CD4-positive, alpha-beta memory T cell (primary cell): ENCODE data around the gene MLF2. TPM values are rescaled to one million over a fixed set of nuclear protein-coding genes. Genes with fewer than 3 reads are reported as not detected.

Experiments used
- CTCF ChIA-PET: fragments of 350-600 bp; sonication (Branson Sonifier 250); formaldehyde crosslinking; loops from one replicate; lab custom pipeline; 2021; ENCODE audit warnings: inconsistent platforms; ENCODE audit not compliant: partially characterized antibody; lab: Charles Lee
- POLR2A ChIA-PET: fragments of 350-600 bp; sonication (Branson Sonifier 250); formaldehyde crosslinking; loops from one replicate; lab custom pipeline; 2021; ENCODE audit not compliant: partially characterized antibody; lab: Charles Lee
- DNase-seq, 5 donors: peaks; one replicate each; pipeline versions ENCODE4 v3.0.0 to v3.0.0-alpha.2; 2020 to 2022; ENCODE audit warnings: mixed read lengths in 1 of 5
- H3K27ac ChIP-seq: one replicate; pipeline ENCODE4 v1.7.0; 2013; ENCODE audit warnings: low read depth, low read length
- H3K27me3 ChIP-seq: 2 replicates; pipeline ENCODE4 v1.7.0; 2013; ENCODE audit warnings: mild to moderate bottlenecking, low read length, moderate library complexity; ENCODE audit not compliant: insufficient read depth
- H3K36me3 ChIP-seq: 2 replicates; pipeline ENCODE4 v1.7.0; 2013; ENCODE audit warnings: mild to moderate bottlenecking, low read length, moderate library complexity; ENCODE audit not compliant: insufficient read depth
- H3K4me1 ChIP-seq: 2 replicates; pipeline ENCODE4 v1.7.0; 2013; ENCODE audit warnings: mild to moderate bottlenecking, low read length, moderate library complexity; ENCODE audit not compliant: insufficient read depth
- H3K4me3 ChIP-seq, 2 donors: one replicate each; pipeline ENCODE4 v1.7.0; 2013; ENCODE audit warnings: low read length in 2 of 2, mild to moderate bottlenecking in 1 of 2
- H3K9me3 ChIP-seq, 2 donors: one replicate each; pipeline ENCODE4 v1.7.0; 2013; ENCODE audit warnings: low read length in 2 of 2, control low read depth in 1 of 2; ENCODE audit not compliant: control insufficient read depth in 1 of 2
- H3K27ac Mint-ChIP-seq, 7 donors: one replicate each; pipeline ENCODE4 v1.8.0; 2020 to 2021; ENCODE audit warnings: mixed read lengths in 7 of 7, mild to moderate bottlenecking in 6 of 7, inconsistent platforms in 3 of 7, moderate library complexity in 3 of 7
- H3K27me3 Mint-ChIP-seq, 2 donors: one replicate each; pipeline ENCODE4 v1.8.0; 2020 to 2021; ENCODE audit warnings: mixed read lengths in 2 of 2
- H3K36me3 Mint-ChIP-seq, 2 donors: one replicate each; pipeline ENCODE4 v1.8.0; 2020 to 2021; ENCODE audit warnings: mixed read lengths in 2 of 2, inconsistent platforms in 1 of 2, mild to moderate bottlenecking in 1 of 2
- H3K4me1 Mint-ChIP-seq, 4 donors: one replicate each; pipeline ENCODE4 v1.8.0; 2020 to 2021; ENCODE audit warnings: mixed read lengths in 4 of 4, mild to moderate bottlenecking in 1 of 4
- H3K4me3 Mint-ChIP-seq, 8 donors: one replicate each; pipeline ENCODE4 v1.8.0; 2020 to 2021; ENCODE audit warnings: mixed read lengths in 8 of 8, mild to moderate bottlenecking in 7 of 8, moderate library complexity in 6 of 8, inconsistent platforms in 3 of 8
- H3K9me3 Mint-ChIP-seq, 8 donors: one replicate each; pipeline ENCODE4 v1.8.0; 2020 to 2021; ENCODE audit warnings: mixed read lengths in 8 of 8, mild to moderate bottlenecking in 5 of 8, inconsistent platforms in 3 of 8, moderate library complexity in 1 of 8
- intact Hi-C: fragments of 100-400 bp; cut with micrococcal nuclease; formaldehyde crosslinking; loops from one replicate; pipeline ENCODE4 v1.15.1; 2023
- polyA plus RNA-seq, 2 donors: library from polyadenylated mRNA; unstranded; fragments of 300-500 nt; fragmentation: Illumina TruSeq; gene quantifications; one replicate each; pipeline ENCODE4 v1.2.3, GENCODE V29; 2021
- total RNA-seq, 2 experiments: library from RNA; stranded (reverse); gene quantifications; one replicate each; pipeline ENCODE4 v1.2.3, GENCODE V29; 2021

MLF2 gene
- total and polyA plus RNA-seq, 4 experiments from 2014 or later: 79.8 to 130 (median 95.7) TPM

- DNase-seq: no peak
- peaks cover 51% of the 10 kb centered on the region for H3K4me1 ChIP-seq
- POLR2A ChIA-PET: interaction anchor here (1.0 to 5.4 kb wide), 6 partner anchors 9 to 121 kb away, joined by 3 to 44 read pairs (median 6); partner anchors contain the start of genes CD4 and MLF2
- intact Hi-C loops: no loop called here
- peaks cover 25% of the 10 kb centered on the region for H3K27me3 ChIP-seq
- H3K36me3 Mint-ChIP-seq: peaks cover 0 to 1% of the 10 kb centered on the region in 2 donors
- H3K4me3 Mint-ChIP-seq: peak overlapping the region in 1 of 8 donors; percentile 87
- CTCF ChIA-PET: interaction anchor here (1.0 to 28.3 kb wide), 5 partner anchors 13 to 58 kb away, joined by 3 to 343 read pairs (median 64); partner anchors contain the start of genes CD4, GPR162, MLF2 and P3H3
- peak overlapping the region in 1 of 7 donors; percentile 14 for H3K27ac Mint-ChIP-seq
- H3K4me1 Mint-ChIP-seq: peaks cover 22 to 72% (median 47%) of the 10 kb centered on the region in 4 donors
- H3K27me3 Mint-ChIP-seq: peaks cover 13 to 47% of the 10 kb centered on the region in 2 donors
- H3K27ac ChIP-seq: no peak overlapping the region
- no peaks in the 10 kb centered on the region for H3K36me3 ChIP-seq
- peaks cover 0 to 2% (median 0%) of the 10 kb centered on the region in 8 donors for H3K9me3 Mint-ChIP-seq
- no peaks in the 10 kb centered on the region for H3K9me3 ChIP-seq
- H3K4me3 ChIP-seq: no peak overlapping the region
Observed at GRCh38 chr12:6770600-6770999, 17.7 kb upstream of the MLF2 start.

- Mint-ChIP-seq H3K36me3 (peaks cover 0 to 1% of the 10 kb centered on the region in 2 donors), H3K27ac (no peak overlapping the region), H3K27me3 (peaks cover 17 to 47% of the 10 kb centered on the region in 2 donors), H3K9me3 (peaks cover 0 to 4% (median 0%) of the 10 kb centered on the region in 8 donors), H3K4me1 (peaks cover 23 to 72% (median 47%) of the 10 kb centered on the region in 4 donors), H3K4me3 (peak overlapping the region in 1 of 8 donors; percentile 35)
- no peak overlapping the region for H3K27ac ChIP-seq
- peaks cover 30% of the 10 kb centered on the region for H3K27me3 ChIP-seq
- DNase-seq: no peak
- no peaks in the 10 kb centered on the region for H3K36me3 ChIP-seq
- CTCF ChIA-PET: interaction anchor here (1.0 to 28.3 kb wide), 5 partner anchors 8 to 58 kb away, joined by 4 to 343 read pairs (median 64); partner anchors contain the start of genes CD4, GPR162, MLF2 and P3H3
- no peak overlapping the region for H3K4me3 ChIP-seq
- POLR2A ChIA-PET: interaction anchor here (1.0 to 4.1 kb wide), 5 partner anchors 19 to 121 kb away, joined by 3 to 16 read pairs (median 4); partner anchors contain the start of gene CD4
- H3K4me1 ChIP-seq: peaks cover 55% of the 10 kb centered on the region
- intact Hi-C loops: no loop called here
- H3K9me3 ChIP-seq: no peaks in the 10 kb centered on the region
Observed at GRCh38 chr12:6770094-6770493, 17.2 kb upstream of the MLF2 start.

DNA sequence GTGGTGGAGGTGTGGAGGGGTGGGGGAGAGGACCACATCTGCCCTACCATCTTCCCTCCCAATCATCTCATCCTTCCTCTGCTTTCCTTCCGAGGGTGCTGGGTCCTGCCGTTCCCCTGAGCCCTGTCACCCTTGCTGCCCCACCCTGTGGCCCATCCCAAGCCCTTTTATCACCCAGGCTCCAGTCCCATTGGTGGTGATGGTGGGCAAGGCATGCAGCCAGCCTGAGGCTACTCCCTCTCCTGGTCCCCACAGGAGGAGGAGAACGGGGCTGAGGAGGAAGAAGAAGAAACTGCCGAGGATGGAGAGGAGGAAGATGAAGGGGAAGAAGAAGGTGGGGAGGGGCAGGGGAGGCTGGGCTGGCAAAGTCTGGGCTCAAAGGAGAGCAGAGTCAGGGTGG, 16.7 kb upstream of the MLF2 start:
- Histone ChIP-seq H3K27ac (no peak overlapping the region), H3K36me3 (no peaks in the 10 kb centered on the region), H3K4me1 (peaks cover 55% of the 10 kb centered on the region), H3K27me3 (peaks cover 31% of the 10 kb centered on the region), H3K4me3 (no peak overlapping the region), H3K9me3 (no peaks in the 10 kb centered on the region)
- H3K27me3 Mint-ChIP-seq: peaks cover 15 to 44% of the 10 kb centered on the region in 2 donors
- POLR2A ChIA-PET: interaction anchor here (1.3 to 4.1 kb wide), 2 partner anchors 23 to 55 kb away, joined by 3 to 16 read pairs; no protein-coding TSS in a partner anchor
- DNase-seq: no peak
- H3K27ac Mint-ChIP-seq: peak overlapping the region in 1 of 7 donors; percentile 74
- peaks cover 0 to 4% (median 0%) of the 10 kb centered on the region in 8 donors for H3K9me3 Mint-ChIP-seq
- CTCF ChIA-PET: interaction anchor here (0.9 to 28.3 kb wide), 6 partner anchors 9 to 59 kb away, joined by 3 to 343 read pairs (median 34); partner anchors contain the start of genes CD4, GPR162, MLF2 and P3H3
- H3K36me3 Mint-ChIP-seq: peaks cover 0 to 1% of the 10 kb centered on the region in 2 donors
- H3K4me3 Mint-ChIP-seq: peak overlapping the region in 1 of 8 donors; percentile 35
- peaks cover 21 to 69% (median 45%) of the 10 kb centered on the region in 4 donors for H3K4me1 Mint-ChIP-seq
- intact Hi-C loops: no loop called here

GRCh38 chr12:6768990-6769389, 16.0 kb upstream of the MLF2 start:
- H3K9me3 ChIP-seq: no peaks in the 10 kb centered on the region
- peaks cover 55% of the 10 kb centered on the region for H3K4me1 ChIP-seq
- no peaks in the 10 kb centered on the region for H3K36me3 ChIP-seq
- no peak for DNase-seq
- H3K27me3 ChIP-seq: peaks cover 26% of the 10 kb centered on the region
- Mint-ChIP-seq H3K36me3 (peaks cover 0 to 1% of the 10 kb centered on the region in 2 donors), H3K4me3 (no peak overlapping the region), H3K27me3 (peaks cover 18 to 43% of the 10 kb centered on the region in 2 donors), H3K9me3 (peaks cover 0 to 4% (median 0%) of the 10 kb centered on the region in 8 donors), H3K4me1 (peaks cover 24 to 69% (median 45%) of the 10 kb centered on the region in 4 donors), H3K27ac (peak overlapping the region in 1 of 7 donors; percentile 82)
- CTCF ChIA-PET: interaction anchor here (0.9 to 28.3 kb wide), 5 partner anchors 9 to 59 kb away, joined by 3 to 343 read pairs (median 64); partner anchors contain the start of genes CD4, GPR162, MLF2 and P3H3
- POLR2A ChIA-PET: interaction anchor here (1.3 kb wide), 1 partner anchor 56 kb away, joined by 3 read pairs; no protein-coding TSS in a partner anchor
- no peak overlapping the region for H3K27ac ChIP-seq
- intact Hi-C loops: no loop called here
- H3K4me3 ChIP-seq: no peak overlapping the region

- H3K27me3 ChIP-seq: peaks cover 24% of the 10 kb centered on the region
- no peaks in the 10 kb centered on the region for H3K9me3 ChIP-seq
- H3K27me3 Mint-ChIP-seq: peaks cover 18 to 42% of the 10 kb centered on the region in 2 donors
- no peak for DNase-seq
- peaks cover 0 to 4% (median 0%) of the 10 kb centered on the region in 8 donors for H3K9me3 Mint-ChIP-seq
- H3K27ac ChIP-seq: no peak overlapping the region
- intact Hi-C loops: no loop called here
- H3K4me3 Mint-ChIP-seq: peak overlapping the region in 3 of 8 donors; percentile 36 to 59 (median 46)
- H3K36me3 ChIP-seq: no peaks in the 10 kb centered on the region
- H3K27ac Mint-ChIP-seq: peak overlapping the region in 2 of 7 donors; percentile 3 to 45
- peaks cover 52% of the 10 kb centered on the region for H3K4me1 ChIP-seq
- no peak overlapping the region for H3K4me3 ChIP-seq
- H3K36me3 Mint-ChIP-seq: peaks cover 0 to 1% of the 10 kb centered on the region in 2 donors
- CTCF ChIA-PET: interaction anchor here (4.2 to 23.3 kb wide), 4 partner anchors 9 to 55 kb away, joined by 21 to 343 read pairs (median 47); partner anchors contain the start of genes CD4, GPR162 and MLF2
- POLR2A ChIA-PET: interaction anchor here (1.0 to 4.1 kb wide), 4 partner anchors 15 to 79 kb away, joined by 4 to 44 read pairs (median 16); partner anchors contain the start of genes CD4, MLF2 and ZNF384
- H3K4me1 Mint-ChIP-seq: peaks cover 24 to 69% (median 45%) of the 10 kb centered on the region in 4 donors
Observed at GRCh38 chr12:6768437-6768914, 15.5 kb upstream of the MLF2 start.

- Histone ChIP-seq H3K36me3 (no peaks in the 10 kb centered on the region), H3K4me3 (peak overlapping the region in 1 of 2 donors; percentile 52), H3K9me3 (no peaks in the 10 kb centered on the region), H3K4me1 (peaks cover 44% of the 10 kb centered on the region), H3K27ac (no peak overlapping the region), H3K27me3 (peaks cover 17% of the 10 kb centered on the region)
- Mint-ChIP-seq H3K9me3 (peaks cover 0 to 4% (median 0%) of the 10 kb centered on the region in 8 donors), H3K4me3 (peak overlapping the region; percentile 85 to 90 (median 88)), H3K27ac (peak overlapping the region in 6 of 7 donors; percentile 32 to 84 (median 70)), H3K27me3 (peaks cover 18 to 39% of the 10 kb centered on the region in 2 donors), H3K36me3 (peaks cover 0 to 1% of the 10 kb centered on the region in 2 donors), H3K4me1 (peaks cover 21 to 60% (median 40%) of the 10 kb centered on the region in 4 donors)
- no peak for DNase-seq
- ChIA-PET CTCF (interaction anchor here (0.9 to 23.3 kb wide), 21 partner anchors 10 to 181 kb away, joined by 3 to 343 read pairs (median 7); partner anchors contain the start of genes CD4, CDCA3, COPS7A and GPR162), POLR2A (interaction anchor here (0.9 to 4.1 kb wide), 16 partner anchors 7 to 200 kb away, joined by 3 to 44 read pairs (median 6); partner anchors contain the start of genes C12orf57, CD4, CDCA3 and MLF2)
- intact Hi-C loops: loop anchor here (2.0 kb wide), 1 partner anchor 25 kb away; no protein-coding TSS in a partner anchor
Observed at GRCh38 chr12:6767353-6768319, 14.7 kb upstream of the MLF2 start.
